ENCODE data around the gene ATG4A. TPM values are rescaled to one million over a fixed set of nuclear protein-coding genes. Genes with fewer than 3 reads are reported as not detected.

ATG4A gene
- total and polyA plus RNA-seq, 2 of the 8 experiments (the other 6 are each of a cell fraction or from before 2014, with no cell fraction given): 1.2 to 2.0 TPM

DNA sequence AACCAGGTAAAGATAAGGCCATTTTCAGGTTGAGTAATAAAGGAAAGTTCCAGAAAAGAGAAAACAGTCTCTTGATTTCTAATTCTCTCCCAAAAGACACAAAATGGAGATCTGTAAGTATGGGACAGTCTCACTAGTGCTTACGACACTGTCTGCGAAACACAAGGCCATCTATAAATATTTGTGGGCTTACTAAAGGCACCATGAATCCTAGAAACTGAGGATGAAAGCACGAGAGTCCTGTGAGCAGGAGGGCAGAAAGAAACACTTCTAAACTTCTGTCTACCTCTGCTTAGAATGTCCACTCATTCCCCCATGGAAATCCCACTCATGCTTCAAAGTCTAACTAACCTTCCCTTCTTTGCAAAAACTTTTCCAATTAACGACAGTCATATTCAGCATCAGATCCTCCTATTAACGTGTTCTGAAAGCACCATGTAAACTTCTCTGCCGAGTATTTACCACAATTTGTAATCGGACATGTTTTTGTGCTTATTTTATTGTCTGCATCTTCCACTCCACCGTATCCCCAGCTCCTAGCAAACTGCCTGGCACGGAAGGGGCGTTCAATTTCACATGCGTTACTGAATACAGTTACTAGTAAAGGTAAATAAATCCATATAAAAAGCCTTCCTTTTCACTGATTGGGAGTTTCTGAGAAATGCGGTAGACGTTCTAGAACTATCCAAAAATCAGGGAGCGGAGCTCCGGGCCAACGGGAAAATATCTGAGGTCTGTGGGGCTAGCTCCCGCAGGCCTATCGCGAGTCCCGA lies 901 bp upstream of the ATG4A start:
- H3K23ac ChIP-seq (ENCODE audit: insufficient read length): no peak overlapping the region
- H4K20me1 ChIP-seq (replicated peaks in 1 of 2; ENCODE audit: control insufficient read depth in 1 of 2, insufficient read depth in 2 of 2, low read length in 2 of 2): no peaks in the 10 kb centered on the region
- H3K9me3 ChIP-seq (ENCODE audit: insufficient read depth in 2 of 2, low read depth in 1 of 2, low read length in 1 of 2): no peaks in the 10 kb centered on the region
- H3K56ac ChIP-seq (replicated peaks; ENCODE audit: insufficient read length, low read depth, low read length): no peak overlapping the region
- peak overlapping the region; percentile 74 to 92 (median 76) for H3K4me3 ChIP-seq (ENCODE audit: extremely low read depth in 1 of 4, insufficient read depth in 2 of 4, low read depth in 3 of 4, low read length in 4 of 4)
- CTCF ChIA-PET (ENCODE audit: partially characterized antibody): interaction anchor here (1.5 to 2.1 kb wide), 2 partner anchors 20 to 265 kb away, joined by 4 to 5 read pairs; partner anchors contain the start of gene MID2
- FAIRE-seq (no peak), DNase-seq (ENCODE audit: low read depth in 1 of 2, low spot score in 2 of 2) (no peak)
- H2BK120ac ChIP-seq (replicated peaks; ENCODE audit: low read depth, low read length): no peak overlapping the region
- peak overlapping the region; percentile 64 to 84 for H3K4me2 ChIP-seq (ENCODE audit: insufficient read depth in 1 of 2, low read depth in 2 of 2, low read length in 2 of 2)
- H2BK5ac ChIP-seq (ENCODE audit: low read depth, low read length): no peak overlapping the region; the same call in 1 of the 2 replicates
- peaks cover 4 to 9% (median 6%) of the 10 kb centered on the region in 4 experiments; a peak in 6 of 8 replicates for H3K36me3 ChIP-seq (ENCODE audit: control insufficient read depth in 2 of 4, insufficient read depth in 4 of 4, low read length in 3 of 4)
- H3K79me1 ChIP-seq (ENCODE audit: low read depth, low read length): no peaks in the 10 kb centered on the region
- TF ChIP-seq TAF7 (optimal IDR thresholded peaks at IDR 0.05; ENCODE audit: borderline replicate concordance, low read depth, low read length) (no peak), BRCA1 (IDR thresholded peaks at IDR 0.05; ENCODE audit: low read depth, low read length) (peak; percentile 57; the same call in 1 of the 2 replicates), SUZ12 (IDR thresholded peaks at IDR 0.05; ENCODE audit: low read length) (no peak), CEBPB (IDR thresholded peaks at IDR 0.05; ENCODE audit: low read depth, low read length) (no peak), TEAD4 (IDR thresholded peaks at IDR 0.05; ENCODE audit: low read depth, low read length) (no peak), RNF2 (IDR thresholded peaks at IDR 0.05; ENCODE audit: borderline replicate concordance, low read depth, low read length, missing control alignments, poor library complexity, severe bottlenecking) (no peak), KDM4A (IDR thresholded peaks at IDR 0.05; ENCODE audit: low read depth, low read length, severe bottlenecking) (no peak), CHD2 (IDR thresholded peaks at IDR 0.05; ENCODE audit: low read length) (peak; percentile 81), SAP30 (IDR thresholded peaks at IDR 0.05; ENCODE audit: insufficient read depth, insufficient replicate concordance, low read length) (no peak)
- H2BK20ac ChIP-seq (ENCODE audit: low read length): no peak overlapping the region
- H2AK5ac ChIP-seq (ENCODE audit: low read depth, low read length): no peak overlapping the region
- H3K4ac ChIP-seq (replicated peaks; ENCODE audit: insufficient read length, low read depth, low read length): no peak overlapping the region
- H3K4me1 ChIP-seq (replicated peaks in 1 of 4; ENCODE audit: control insufficient read depth in 3 of 4, insufficient read depth in 4 of 4, low read length in 3 of 4): no peaks in the 10 kb centered on the region
- 9% methylated on average over 16 of the region's 20 CpGs; no CpG with 5 or more reads in 1 of the 2 experiments for WGBS, 2 experiments (ENCODE audit: extremely low coverage in 1 of 2, insufficient coverage in 1 of 2, insufficient read length in 1 of 2, insufficient replicate concordance in 2 of 2, low coverage in 1 of 2, low lambda C conversion rate in 2 of 2, missing lambda C conversion rate in 1 of 2)
- H4K8ac ChIP-seq (ENCODE audit: extremely low read depth, insufficient read depth, low read length): no peak overlapping the region
- H4K5ac ChIP-seq (ENCODE audit: insufficient read length, low read depth, low read length): no peak overlapping the region
- H2AFZ ChIP-seq (ENCODE audit: low read length): 0 out of 2 replicates have a peak overlapping the region, but pooled peaks have one; percentile 11
- POLR2A ChIA-PET (ENCODE audit: partially characterized antibody): interaction anchor here (0.6 to 0.9 kb wide), 2 partner anchors 31 to 347 kb away, joined by 3 to 4 read pairs; partner anchors contain the start of gene COL4A6
- H4K91ac ChIP-seq (replicated peaks; ENCODE audit: insufficient read length, low read length): no peak overlapping the region
- 0 out of 2 replicates have a peak overlapping the region, but pooled peaks have one; percentile 69 for H3K27ac ChIP-seq (ENCODE audit: low read depth, low read length)
- H3K18ac ChIP-seq (ENCODE audit: extremely low read depth, low read length): no peak overlapping the region
- peaks cover 4% of the 10 kb centered on the region; the same call in 1 of the 2 replicates for H3K23me2 ChIP-seq (ENCODE audit: low read depth, low read length)
- H2BK15ac ChIP-seq (ENCODE audit: low read length): no peak overlapping the region
- no peaks in the 10 kb centered on the region for H3K27me3 ChIP-seq (replicated peaks in 1 of 4; ENCODE audit: control insufficient read depth in 3 of 4, extremely low read depth in 1 of 4, insufficient read depth in 3 of 4, low read length in 3 of 4)
- H3K9ac ChIP-seq (replicated peaks in 1 of 4; ENCODE audit: extremely low read depth in 1 of 4, low read depth in 3 of 4, low read length in 3 of 4): peak overlapping the region; percentile 71 to 89 (median 80)
- no peak overlapping the region for H2BK12ac ChIP-seq (ENCODE audit: low read depth, low read length)
- H3K79me2 ChIP-seq (ENCODE audit: control insufficient read depth in 1 of 2, insufficient read depth in 2 of 2, low read length in 2 of 2): peaks cover 0 to 9% of the 10 kb centered on the region in 2 experiments; a peak in 2 of 4 replicates
- H3K14ac ChIP-seq (ENCODE audit: insufficient read length): no peak overlapping the region

Data from H1 (cell line).